ENCODE measurements around the gene NKAPD1. TPM values are rescaled to one million over a fixed set of nuclear protein-coding genes. Genes with fewer than 3 reads are reported as not detected.
"Not testable (repeated sequence)": the region's sequence is repeated elsewhere in the genome, so short reads cannot be mapped to it uniquely, and the experiment has no call there.

The NKAPD1 gene
- total and polyA plus RNA-seq, 9 of the 15 experiments (the other 6 are each of a cell fraction or from before 2014, with no cell fraction given): 14.1 to 73.5 (median 29.3) TPM

DNA sequence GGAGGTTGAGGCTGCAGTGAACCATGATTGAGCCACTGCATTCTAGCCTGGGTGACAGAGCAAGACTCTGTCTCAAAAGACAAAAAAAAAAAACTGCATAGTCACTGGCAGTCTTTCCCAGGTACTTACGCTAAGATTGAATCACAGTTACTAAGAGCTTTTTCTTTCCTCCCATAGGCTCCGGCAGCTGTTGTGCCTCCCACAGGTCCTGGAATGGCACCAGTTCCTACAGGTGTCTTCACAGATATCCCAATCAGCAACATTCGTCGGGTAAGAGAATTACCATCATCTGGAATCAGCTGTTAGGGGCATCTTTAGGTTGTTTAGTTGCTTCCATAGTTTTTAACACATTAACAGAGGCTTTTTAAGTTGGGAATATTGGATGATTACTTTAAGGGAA is 29.1 kb upstream of the NKAPD1 start (continued):
- TF ChIP-seq, protein P1, sequence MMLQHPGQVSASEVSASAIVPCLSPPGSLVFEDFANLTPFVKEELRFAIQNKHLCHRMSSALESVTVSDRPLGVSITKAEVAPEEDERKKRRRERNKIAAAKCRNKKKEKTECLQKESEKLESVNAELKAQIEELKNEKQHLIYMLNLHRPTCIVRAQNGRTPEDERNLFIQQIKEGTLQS (IDR thresholded peaks at IDR 0.05): peak; percentile 47; the same call in 1 of the 2 replicates
- TF ChIP-seq, protein P1 (CRISPR knock-in tag; conservative IDR thresholded peaks at IDR 0.05): no peak
- TF ChIP-seq CREBBP (IDR thresholded peaks at IDR 0.05; ENCODE audit: low read depth, low read length) (no peak), ELF1 (tag; IDR thresholded peaks at IDR 0.05) (0 out of 2 replicates have a peak, but pooled peaks have one; percentile 29)

DNA sequence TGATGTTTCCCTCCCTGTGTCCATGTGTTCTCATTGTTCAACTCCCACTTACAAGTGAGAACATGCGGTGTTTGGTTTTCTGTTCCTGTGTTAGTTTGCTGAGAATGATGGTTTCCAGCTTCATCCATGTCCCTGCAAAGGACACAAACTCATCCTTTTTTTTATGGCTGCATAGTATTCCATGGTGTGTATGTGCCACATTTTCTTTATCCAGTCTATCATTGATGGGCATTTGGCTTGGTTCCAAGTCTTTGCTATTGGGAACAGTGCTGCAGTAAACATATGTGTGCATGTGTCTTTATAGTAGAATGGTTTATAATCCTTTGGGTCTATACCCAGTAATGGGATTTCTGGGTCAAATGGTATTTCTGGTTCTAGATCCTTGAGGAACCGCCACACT is 27.5 kb upstream of the NKAPD1 start:
- in situ Hi-C loops (cut with MboI); POLR2A ChIA-PET; H3K9me3 ChIP-seq (replicated peaks; ENCODE audit: control insufficient read depth, insufficient read depth, low read depth, low read length); H3K4me3 ChIP-seq; BruUV-seq (replicated peaks); H3K9me1 ChIP-seq (ENCODE audit: control insufficient read depth, insufficient read depth, low read length); H3K27me3 ChIP-seq (ENCODE audit: control insufficient read depth in 2 of 2, insufficient read depth in 2 of 2, low read length in 2 of 2); H2AFZ ChIP-seq (ENCODE audit: low read depth, low read length); FAIRE-seq; H3K27ac ChIP-seq (ENCODE audit: extremely low read depth, low read depth, low read length); ATAC-seq; H3K9ac ChIP-seq (ENCODE audit: insufficient read depth in 1 of 2, low read depth in 2 of 2, low read length in 2 of 2); intact Hi-C loops (cut with micrococcal nuclease); H4K20me1 ChIP-seq (replicated peaks; ENCODE audit: control insufficient read depth, insufficient read depth, low read length); CTCF ChIA-PET (ENCODE audit: low intra/inter-chr PET ratio); DNase-seq (ENCODE audit: extremely low read depth in 1 of 4, low spot score in 3 of 4); H3K4me2 ChIP-seq (ENCODE audit: insufficient read depth, low read length): not testable (repeated sequence)
- WGBS (ENCODE audit: insufficient coverage, low coverage, missing lambda C conversion rate): 100% methylated on average over 1 of the region's 2 CpGs
- peak; percentile 76 for TF ChIP-seq NFIC (IDR thresholded peaks at IDR 0.05)
- Histone ChIP-seq H3K79me2 (ENCODE audit: control insufficient read depth, insufficient read depth, low read length) (peaks cover 60% of the 10 kb centered on the region), H3K4me1 (replicated peaks in 1 of 2; ENCODE audit: control insufficient read depth in 2 of 2, insufficient read depth in 2 of 2, low read length in 2 of 2) (peaks cover 4 to 31% of the 10 kb centered on the region in 2 experiments), H3K36me3 (ENCODE audit: control insufficient read depth, insufficient read depth, low read length) (peaks cover 89% of the 10 kb centered on the region)
